ENCODE measurements around the gene OR1Q1. TPM values are rescaled to one million over a fixed set of nuclear protein-coding genes. Genes with fewer than 3 reads are reported as not detected.

OR1Q1 gene
- total and polyA plus RNA-seq, 9 of the 15 experiments (the other 6 are each of a cell fraction or from before 2014, with no cell fraction given), result not detected

- TF ChIP-seq CHD4 (IDR thresholded peaks at IDR 0.05; ENCODE audit: insufficient read depth, insufficient replicate concordance, low read depth, low read length, poor library complexity, severe bottlenecking), result no peak
- TF ChIP-seq ZNF134 (CRISPR knock-in tag; conservative IDR thresholded peaks at IDR 0.05), result no peak
- TF ChIP-seq EHMT2 (IDR thresholded peaks at IDR 0.05), result peak; percentile 79; the same call in 1 of the 2 replicates
- no peak for TF ChIP-seq HBP1 (CRISPR knock-in tag; IDR thresholded peaks at IDR 0.05)
- TF ChIP-seq RHOXF2B (CRISPR knock-in tag; conservative IDR thresholded peaks at IDR 0.05), result no peak
- TF ChIP-seq GTF2A2 (tag; IDR thresholded peaks at IDR 0.05), result no peak
- no peak for TF ChIP-seq NONO (IDR thresholded peaks at IDR 0.05; ENCODE audit: low read depth in 2 of 2, low read length in 1 of 2)
- peak; percentile 38; the same call in 1 of the 2 replicates for TF ChIP-seq NCOR1 (IDR thresholded peaks at IDR 0.05)
- no peak for TF ChIP-seq ERF (CRISPR knock-in tag; IDR thresholded peaks at IDR 0.05)
- TF ChIP-seq THRB (CRISPR knock-in tag; conservative IDR thresholded peaks at IDR 0.05), result no peak
- no peak for TF ChIP-seq CHD2 (IDR thresholded peaks at IDR 0.05; ENCODE audit: low read depth, low read length)
- peak; percentile 88 for TF ChIP-seq ZEB2 (IDR thresholded peaks at IDR 0.05)
- TF ChIP-seq NCOA1 (IDR thresholded peaks at IDR 0.05; ENCODE audit: low read depth), result no peak
- no peak for TF ChIP-seq MBD2 (IDR thresholded peaks at IDR 0.05; ENCODE audit: borderline replicate concordance, low read depth)
- no peak for TF ChIP-seq ESRRB (CRISPR knock-in tag; IDR thresholded peaks at IDR 0.05; ENCODE audit: borderline replicate concordance)
- TF ChIP-seq NR0B1 (IDR thresholded peaks at IDR 0.05; ENCODE audit: partially characterized antibody), result no peak
- no peak for TF ChIP-seq NFXL1 (CRISPR knock-in tag; IDR thresholded peaks at IDR 0.05)
- no peak for TF ChIP-seq SUPT5H (IDR thresholded peaks at IDR 0.05)
- TF ChIP-seq ZNF695 (CRISPR knock-in tag; IDR thresholded peaks at IDR 0.05), result no peak
- TF ChIP-seq EP400 (IDR thresholded peaks at IDR 0.05), result peak; percentile 18; the same call in 1 of the 2 replicates
- TF ChIP-seq HIVEP1 (CRISPR knock-in tag; IDR thresholded peaks at IDR 0.05), result no peak
- TF ChIP-seq CTCFL (IDR thresholded peaks at IDR 0.05; ENCODE audit: borderline replicate concordance, insufficient read depth, low read depth, low read length, poor library complexity, severe bottlenecking), result no peak
- TF ChIP-seq GATAD2B (IDR thresholded peaks at IDR 0.05; ENCODE audit: borderline replicate concordance), result 0 out of 2 replicates have a peak, but pooled peaks have one; percentile 56
Measured at GRCh38 chr9:122580360-122580759, 34.2 kb upstream of the OR1Q1 start (continued).
